ENCODE measurements around the gene CFAP74. TPM values are rescaled to one million over a fixed set of nuclear protein-coding genes. Genes with fewer than 3 reads are reported as not detected.
A peak's percentile ranks its signal among the peaks of the same experiment; 100 is the strongest.

CFAP74 gene
- polyA plus RNA-seq, 1 donor (not counting 4 experiments of a cell fraction or from before 2014, with no cell fraction given): not detected

- Histone ChIP-seq H3K9me1 (ENCODE audit: control insufficient read depth, extremely low read depth, insufficient read depth, low read length) (no peaks in the 10 kb centered on the region), H3K9me3 (ENCODE audit: control insufficient read depth, low read depth, low read length) (no peaks in the 10 kb centered on the region), H3K79me2 (ENCODE audit: control insufficient read depth, insufficient read depth, low read length) (no peaks in the 10 kb centered on the region), H3K4me3 (ENCODE audit: control insufficient read depth in 2 of 3, extremely low read depth in 1 of 3, insufficient read depth in 2 of 3, low read depth in 1 of 3, low read length in 3 of 3) (peak within 1 kb of the TSS; percentile 46 to 56 (median 48)), H3K9ac (ENCODE audit: control insufficient read depth, extremely low read depth, insufficient read depth, low read length) (peak within 1 kb of the TSS; percentile 37), H3K27me3 (ENCODE audit: control insufficient read depth, extremely low read depth, insufficient read depth, low read length) (peaks cover 6% of the 10 kb centered on the region), H3K36me3 (ENCODE audit: control insufficient read depth in 2 of 2, extremely low read depth in 1 of 2, insufficient read depth in 2 of 2, low read length in 2 of 2) (no peaks in the 10 kb centered on the region), H3K27ac (ENCODE audit: control insufficient read depth, insufficient read depth, low read length) (no peak within 1 kb of the TSS), H3K4me1 (ENCODE audit: control insufficient read depth, extremely low read depth, insufficient read depth, low read length) (no peaks in the 10 kb centered on the region), H2AFZ (ENCODE audit: control insufficient read depth, low read length) (peak within 1 kb of the TSS; percentile 51), H4K20me1 (ENCODE audit: control insufficient read depth, extremely low read depth, insufficient read depth, low read length) (no peaks in the 10 kb centered on the region), H3K4me2 (ENCODE audit: control insufficient read depth, extremely low read depth, insufficient read depth, low read depth, low read length) (peak within 1 kb of the TSS; percentile 62)
- no peak for DNase-seq (ENCODE audit: low read depth, low spot score)
- no peak for FAIRE-seq
- dilution Hi-C loops (cut with MboI; ENCODE audit: extremely low pct_ligation_motif_present, low sequenced_read_pairs): no loop called here
- TF ChIP-seq EZH2 (IDR thresholded peaks at IDR 0.05; ENCODE audit: low read length): no peak
- TF ChIP-seq, protein P1, sequence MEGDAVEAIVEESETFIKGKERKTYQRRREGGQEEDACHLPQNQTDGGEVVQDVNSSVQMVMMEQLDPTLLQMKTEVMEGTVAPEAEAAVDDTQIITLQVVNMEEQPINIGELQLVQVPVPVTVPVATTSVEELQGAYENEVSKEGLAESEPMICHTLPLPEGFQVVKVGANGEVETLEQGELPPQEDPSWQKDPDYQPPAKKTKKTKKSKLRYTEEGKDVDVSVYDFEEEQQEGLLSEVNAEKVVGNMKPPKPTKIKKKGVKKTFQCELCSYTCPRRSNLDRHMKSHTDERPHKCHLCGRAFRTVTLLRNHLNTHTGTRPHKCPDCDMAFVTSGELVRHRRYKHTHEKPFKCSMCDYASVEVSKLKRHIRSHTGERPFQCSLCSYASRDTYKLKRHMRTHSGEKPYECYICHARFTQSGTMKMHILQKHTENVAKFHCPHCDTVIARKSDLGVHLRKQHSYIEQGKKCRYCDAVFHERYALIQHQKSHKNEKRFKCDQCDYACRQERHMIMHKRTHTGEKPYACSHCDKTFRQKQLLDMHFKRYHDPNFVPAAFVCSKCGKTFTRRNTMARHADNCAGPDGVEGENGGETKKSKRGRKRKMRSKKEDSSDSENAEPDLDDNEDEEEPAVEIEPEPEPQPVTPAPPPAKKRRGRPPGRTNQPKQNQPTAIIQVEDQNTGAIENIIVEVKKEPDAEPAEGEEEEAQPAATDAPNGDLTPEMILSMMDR (optimal IDR thresholded peaks at IDR 0.05 in 1 of 3, IDR thresholded peaks at IDR 0.05 in 1 of 3, conservative IDR thresholded peaks at IDR 0.05 in 1 of 3; ENCODE audit: extremely low read depth in 1 of 3, insufficient read depth in 2 of 3, low read length in 3 of 3): peak in 1 of 3 experiments; percentile 3
Measured at GRCh38 chr1:1918901-1919303, 84.7 kb downstream of the CFAP74 start, which contains the start of gene TMEM52. Gene TMEM52, minus strand, starts transcription at chr1:1919279. Its CDS starts 14 bp downstream, at chr1:1919265.

DNA sequence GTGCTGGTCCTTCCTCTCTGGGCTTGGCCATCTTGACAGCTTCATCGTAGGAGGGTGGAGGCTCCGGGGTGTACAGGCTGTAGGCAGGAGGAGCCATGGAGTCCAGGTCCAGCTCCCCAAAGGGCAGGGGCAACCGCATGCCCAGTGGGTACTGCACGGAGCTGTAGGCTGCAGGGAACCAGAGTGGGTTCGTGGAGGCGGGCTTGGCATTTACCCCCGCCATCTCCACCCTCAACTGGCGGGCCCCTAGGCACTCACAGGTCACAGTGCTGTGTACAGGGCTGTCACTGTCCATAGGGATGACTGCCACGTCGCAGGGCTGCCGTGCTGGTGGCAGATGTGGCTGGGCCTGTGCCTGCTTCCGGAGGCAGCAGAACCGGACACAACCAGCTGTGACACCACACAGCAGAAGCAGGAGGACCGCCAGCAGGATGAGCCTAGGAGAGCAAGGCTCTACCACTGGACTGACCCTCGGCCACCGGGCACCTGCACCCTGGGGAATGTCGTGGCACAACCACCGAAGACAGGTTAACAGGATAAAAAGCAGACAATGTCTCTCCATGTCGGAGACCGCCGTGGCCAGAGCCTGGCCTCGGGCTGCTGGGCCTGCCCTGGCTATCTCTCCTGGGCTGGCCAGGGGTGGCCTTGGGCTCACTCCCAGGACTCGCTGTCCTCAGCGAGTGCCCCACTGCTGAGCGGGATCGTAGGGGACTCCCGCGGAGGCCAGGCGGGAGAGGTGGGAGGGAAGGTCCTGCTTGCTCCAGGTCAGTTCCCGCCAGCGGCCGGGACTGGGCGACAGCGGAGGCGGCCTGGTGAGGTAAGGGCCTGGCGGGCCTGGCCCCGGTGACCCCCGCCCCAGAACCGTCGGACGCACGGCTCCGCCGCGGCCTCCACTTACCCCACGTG lies 85.3 kb downstream of the CFAP74 start:
- no peak for DNase-seq (ENCODE audit: low read depth, low spot score)
- Histone ChIP-seq H3K9ac (ENCODE audit: control insufficient read depth, extremely low read depth, insufficient read depth, low read length) (no peak overlapping the region), H3K79me2 (ENCODE audit: control insufficient read depth, insufficient read depth, low read length) (no peaks in the 10 kb centered on the region), H2AFZ (ENCODE audit: control insufficient read depth, low read length) (no peak overlapping the region), H3K4me3 (ENCODE audit: control insufficient read depth in 2 of 3, extremely low read depth in 1 of 3, insufficient read depth in 2 of 3, low read depth in 1 of 3, low read length in 3 of 3) (peak overlapping the region in 2 of 3 experiments; percentile 46 to 56), H3K9me3 (ENCODE audit: control insufficient read depth, low read depth, low read length) (no peaks in the 10 kb centered on the region), H4K20me1 (ENCODE audit: control insufficient read depth, extremely low read depth, insufficient read depth, low read length) (no peaks in the 10 kb centered on the region), H3K27ac (ENCODE audit: control insufficient read depth, insufficient read depth, low read length) (no peak overlapping the region), H3K4me1 (ENCODE audit: control insufficient read depth, extremely low read depth, insufficient read depth, low read length) (no peaks in the 10 kb centered on the region), H3K27me3 (ENCODE audit: control insufficient read depth, extremely low read depth, insufficient read depth, low read length) (peaks cover 6% of the 10 kb centered on the region), H3K36me3 (ENCODE audit: control insufficient read depth in 2 of 2, extremely low read depth in 1 of 2, insufficient read depth in 2 of 2, low read length in 2 of 2) (no peaks in the 10 kb centered on the region), H3K4me2 (ENCODE audit: control insufficient read depth, extremely low read depth, insufficient read depth, low read depth, low read length) (peak overlapping the region; percentile 62), H3K9me1 (ENCODE audit: control insufficient read depth, extremely low read depth, insufficient read depth, low read length) (no peaks in the 10 kb centered on the region)
- dilution Hi-C loops (cut with MboI; ENCODE audit: extremely low pct_ligation_motif_present, low sequenced_read_pairs): no loop called here
- TF ChIP-seq EZH2 (IDR thresholded peaks at IDR 0.05; ENCODE audit: low read length): no peak
- TF ChIP-seq, protein P1 (optimal IDR thresholded peaks at IDR 0.05 in 1 of 3, IDR thresholded peaks at IDR 0.05 in 1 of 3, conservative IDR thresholded peaks at IDR 0.05 in 1 of 3; ENCODE audit: extremely low read depth in 1 of 3, insufficient read depth in 2 of 3, low read length in 3 of 3): no peak
- FAIRE-seq: no peak
